Endothelial cell (in vitro differentiated cells): ENCODE results near the gene TUBA4A. TPM values are rescaled to one million over a fixed set of nuclear protein-coding genes. Genes with fewer than 3 reads are reported as not detected.

Experiments used
- DNase-seq: peaks from one replicate; pipeline ENCODE4 v3.0.0; 2021; ENCODE audit warnings: low spot score
- H3K27ac Mint-ChIP-seq: one replicate; pipeline ENCODE4 v1.8.0; 2021; ENCODE audit warnings: mixed read lengths, inconsistent platforms; ENCODE audit not compliant: unreplicated experiment
- H3K27me3 Mint-ChIP-seq: one replicate; pipeline ENCODE4 v1.8.0; 2021; ENCODE audit warnings: mild to moderate bottlenecking, moderate library complexity, mixed read lengths, inconsistent platforms; ENCODE audit not compliant: unreplicated experiment
- H3K36me3 Mint-ChIP-seq: one replicate; pipeline ENCODE4 v1.8.0; 2021; ENCODE audit warnings: mild to moderate bottlenecking, low read depth, mixed read lengths, inconsistent platforms; ENCODE audit not compliant: unreplicated experiment
- H3K4me1 Mint-ChIP-seq: one replicate; pipeline ENCODE4 v1.8.0; 2021; ENCODE audit warnings: mild to moderate bottlenecking, mixed read lengths, inconsistent platforms; ENCODE audit not compliant: unreplicated experiment
- H3K4me3 Mint-ChIP-seq: one replicate; pipeline ENCODE4 v1.8.0; 2021; ENCODE audit warnings: mild to moderate bottlenecking, mixed read lengths, inconsistent platforms; ENCODE audit not compliant: unreplicated experiment
- H3K9me3 Mint-ChIP-seq: one replicate; pipeline ENCODE4 v1.8.0; 2021; ENCODE audit warnings: mixed read lengths, inconsistent platforms; ENCODE audit not compliant: unreplicated experiment
- total RNA-seq: library from RNA; stranded (reverse); fragmentation: NEBNext Ultra II Directional; extraction: Animal tissue kit (Norgen Biotek cat#: 25700); gene quantifications from one replicate; pipeline ENCODE4 v1.2.1, GENCODE V29; 2021; ENCODE audit not compliant: unreplicated experiment
- TF ChIP-seq, protein P1 (sequence below): fragments of 200-600 bp; sonication (generic); IDR thresholded peaks from one replicate; pipeline ENCODE4 v1.5.0; 2021; ENCODE audit warnings: antibody characterized with exemption; ENCODE audit not compliant: unreplicated experiment

The TUBA4A gene
- total RNA-seq, 1 donor from 2014 or later, result 18.7 TPM

DNA sequence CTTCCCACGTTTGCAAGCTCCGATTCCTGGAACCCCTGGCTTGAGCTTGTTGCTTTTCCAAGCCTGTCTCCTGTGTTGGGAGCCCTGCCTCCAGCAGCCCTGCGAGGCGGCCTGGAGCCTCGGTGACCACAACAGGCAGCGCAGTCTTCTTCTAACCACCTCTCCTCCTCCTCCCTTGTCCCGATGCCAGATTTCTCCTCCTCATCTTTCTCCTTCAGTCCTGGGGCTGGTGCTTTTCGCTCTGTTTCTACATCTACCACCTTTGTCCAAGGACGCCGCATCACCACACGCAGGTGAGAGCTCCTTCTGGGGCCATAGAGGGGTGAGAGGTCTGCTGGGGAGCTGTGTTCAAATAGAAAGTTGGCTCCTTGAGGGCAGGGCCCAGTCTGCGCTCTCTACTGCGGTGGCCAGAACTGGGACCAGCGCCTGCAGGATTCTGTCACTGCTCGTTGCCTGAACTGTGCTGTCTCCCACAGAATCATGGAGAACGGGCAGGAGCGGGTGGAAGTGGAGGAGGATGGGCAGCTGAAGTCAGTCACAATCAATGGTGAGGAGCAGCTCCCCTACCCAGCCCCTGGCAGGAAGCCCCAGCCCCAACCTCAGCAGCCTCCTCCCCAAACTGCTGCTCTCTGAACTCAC is 29.3 kb upstream of the TUBA4A start:
- Mint-ChIP-seq H3K27ac (no peak overlapping the region), H3K36me3 (peaks cover 22% of the 10 kb centered on the region), H3K9me3 (no peaks in the 10 kb centered on the region), H3K4me1 (peaks cover 13% of the 10 kb centered on the region), H3K27me3 (peaks cover 18% of the 10 kb centered on the region), H3K4me3 (peak overlapping the region; percentile 3)
- TF ChIP-seq, protein P1, sequence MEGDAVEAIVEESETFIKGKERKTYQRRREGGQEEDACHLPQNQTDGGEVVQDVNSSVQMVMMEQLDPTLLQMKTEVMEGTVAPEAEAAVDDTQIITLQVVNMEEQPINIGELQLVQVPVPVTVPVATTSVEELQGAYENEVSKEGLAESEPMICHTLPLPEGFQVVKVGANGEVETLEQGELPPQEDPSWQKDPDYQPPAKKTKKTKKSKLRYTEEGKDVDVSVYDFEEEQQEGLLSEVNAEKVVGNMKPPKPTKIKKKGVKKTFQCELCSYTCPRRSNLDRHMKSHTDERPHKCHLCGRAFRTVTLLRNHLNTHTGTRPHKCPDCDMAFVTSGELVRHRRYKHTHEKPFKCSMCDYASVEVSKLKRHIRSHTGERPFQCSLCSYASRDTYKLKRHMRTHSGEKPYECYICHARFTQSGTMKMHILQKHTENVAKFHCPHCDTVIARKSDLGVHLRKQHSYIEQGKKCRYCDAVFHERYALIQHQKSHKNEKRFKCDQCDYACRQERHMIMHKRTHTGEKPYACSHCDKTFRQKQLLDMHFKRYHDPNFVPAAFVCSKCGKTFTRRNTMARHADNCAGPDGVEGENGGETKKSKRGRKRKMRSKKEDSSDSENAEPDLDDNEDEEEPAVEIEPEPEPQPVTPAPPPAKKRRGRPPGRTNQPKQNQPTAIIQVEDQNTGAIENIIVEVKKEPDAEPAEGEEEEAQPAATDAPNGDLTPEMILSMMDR, result no peak
- DNase-seq, result no peak

DNA sequence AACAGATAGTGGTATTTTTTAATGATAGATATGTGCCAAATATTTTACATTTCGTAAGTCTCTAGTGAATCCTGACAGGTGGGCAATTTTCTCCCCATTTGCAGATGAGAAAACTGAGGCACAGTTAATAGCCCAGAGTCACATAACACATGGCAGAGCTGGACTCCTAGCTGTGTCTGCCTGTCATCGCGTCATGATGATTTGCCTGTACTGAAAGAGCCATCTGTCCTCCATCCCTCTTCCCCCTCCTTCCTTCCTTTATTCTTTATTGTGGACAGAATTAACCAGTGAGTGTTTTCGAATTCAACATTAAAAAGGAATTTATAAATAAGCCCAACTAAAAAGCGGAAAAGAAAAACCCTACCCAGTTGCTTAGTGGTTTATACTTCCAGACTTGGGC is 28.7 kb upstream of the TUBA4A start:
- H3K9me3 Mint-ChIP-seq, result no peaks in the 10 kb centered on the region
- no peak overlapping the region for H3K27ac Mint-ChIP-seq
- peaks cover 22% of the 10 kb centered on the region for H3K36me3 Mint-ChIP-seq
- peaks cover 19% of the 10 kb centered on the region for H3K27me3 Mint-ChIP-seq
- peaks cover 20% of the 10 kb centered on the region for H3K4me1 Mint-ChIP-seq
- TF ChIP-seq, protein P1, result no peak
- H3K4me3 Mint-ChIP-seq, result no peak overlapping the region
- DNase-seq, result no peak

GRCh38 chr2:219281588-219281987 is 27.9 kb upstream of the TUBA4A start:
- Mint-ChIP-seq H3K36me3 (peaks cover 22% of the 10 kb centered on the region), H3K4me3 (no peak overlapping the region), H3K4me1 (peaks cover 21% of the 10 kb centered on the region), H3K27ac (no peak overlapping the region), H3K27me3 (peaks cover 15% of the 10 kb centered on the region), H3K9me3 (no peaks in the 10 kb centered on the region)
- TF ChIP-seq, protein P1, result no peak
- DNase-seq, result no peak

DNA sequence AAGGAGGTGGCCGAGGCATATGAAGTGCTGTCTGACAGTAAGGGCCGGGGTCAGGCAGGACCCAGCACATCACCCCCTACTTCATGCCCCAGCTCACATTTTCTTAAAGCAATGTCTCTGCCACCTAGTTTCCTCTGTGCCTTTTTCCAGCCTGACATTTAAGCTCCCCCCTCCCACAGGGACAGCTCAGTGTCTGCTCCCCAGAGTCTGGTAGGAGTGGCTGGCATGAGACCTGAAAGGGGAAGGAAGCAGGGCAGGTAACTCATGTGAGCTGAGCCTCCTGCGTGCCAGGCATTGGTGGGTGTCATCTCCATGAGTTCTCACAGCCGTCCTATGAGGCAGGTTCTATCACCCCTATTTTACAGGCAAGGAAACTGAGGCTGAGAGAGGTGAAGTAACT is 26.9 kb upstream of the TUBA4A start:
- Mint-ChIP-seq H3K27ac (no peak overlapping the region), H3K27me3 (peaks cover 15% of the 10 kb centered on the region), H3K36me3 (peaks cover 22% of the 10 kb centered on the region), H3K4me1 (peaks cover 21% of the 10 kb centered on the region), H3K9me3 (no peaks in the 10 kb centered on the region), H3K4me3 (peak overlapping the region; percentile 74)
- no peak for DNase-seq
- TF ChIP-seq, protein P1, result no peak

DNA sequence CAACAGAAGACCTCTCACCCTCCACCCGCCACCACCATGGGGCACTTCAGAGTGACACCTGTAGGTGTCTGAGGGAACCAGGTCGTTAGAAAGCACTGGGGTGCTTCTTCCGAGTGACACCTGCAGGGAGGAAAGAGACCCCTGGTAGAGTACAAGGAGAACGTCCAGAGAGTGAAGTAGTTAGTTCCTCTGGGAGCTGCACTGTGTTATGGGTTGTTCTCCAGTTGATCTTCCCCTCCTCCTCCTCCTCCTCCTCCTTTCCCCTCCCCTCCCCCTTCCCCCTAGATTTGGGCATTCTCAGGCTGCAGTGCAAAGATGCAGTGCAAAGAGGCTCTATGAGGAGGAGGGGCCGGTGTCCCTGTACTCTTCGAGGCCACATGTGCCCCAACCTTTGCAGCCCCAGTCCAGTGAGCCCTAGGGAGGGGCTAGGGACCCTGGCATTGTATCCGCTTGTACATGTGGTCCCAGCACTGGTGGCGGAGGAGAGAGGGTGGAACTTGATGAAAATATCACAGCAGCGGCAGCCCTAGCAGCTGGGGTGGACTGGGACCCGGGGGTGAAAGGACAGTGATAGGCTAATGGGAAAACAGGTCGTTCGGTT is 26.3 kb upstream of the TUBA4A start:
- Mint-ChIP-seq H3K36me3 (peaks cover 19% of the 10 kb centered on the region), H3K27ac (peak overlapping the region; percentile 96), H3K4me3 (peak overlapping the region; percentile 91), H3K9me3 (no peaks in the 10 kb centered on the region), H3K4me1 (peaks cover 21% of the 10 kb centered on the region), H3K27me3 (peaks cover 15% of the 10 kb centered on the region)
- TF ChIP-seq, protein P1, result no peak
- no peak for DNase-seq
